Endodermal cell (in vitro differentiated cells): ENCODE measurements around the gene PKD2. TPM values are rescaled to one million over a fixed set of nuclear protein-coding genes. Genes with fewer than 3 reads are reported as not detected.

Experiments used
- DNase-seq: peaks from one replicate; pipeline ENCODE4 v3.0.0-alpha.2; 2017
- H3K27ac ChIP-seq: 2 replicates; pipeline ENCODE4 v1.5.1; 2013; ENCODE audit warnings: mild to moderate bottlenecking, low read depth, low read length, moderate library complexity
- H3K27me3 ChIP-seq: 2 replicates; pipeline ENCODE4 v1.6.1; 2013; ENCODE audit warnings: mild to moderate bottlenecking, low read length, moderate library complexity; ENCODE audit not compliant: insufficient read depth, control insufficient read depth, poor library complexity, severe bottlenecking
- H3K36me3 ChIP-seq: 2 replicates; pipeline ENCODE4 v1.7.0; 2013; ENCODE audit warnings: mild to moderate bottlenecking, low read length, moderate library complexity; ENCODE audit not compliant: control insufficient read depth, insufficient read depth
- H3K4me1 ChIP-seq: one replicate; pipeline ENCODE4 v1.7.0; 2013; ENCODE audit warnings: low read length; ENCODE audit not compliant: control insufficient read depth, insufficient read depth
- H3K4me3 ChIP-seq: 2 replicates; pipeline ENCODE4 v1.5.1; 2013; ENCODE audit warnings: mild to moderate bottlenecking, low read length, moderate library complexity
- H3K9ac ChIP-seq: 2 replicates; pipeline ENCODE4 v1.6.1; 2013; ENCODE audit warnings: mild to moderate bottlenecking, low read length, moderate library complexity; ENCODE audit not compliant: poor library complexity, severe bottlenecking; ENCODE audit errors: extremely low read depth
- H3K9me3 ChIP-seq: 2 replicates; pipeline ENCODE4 v1.6.1; 2013; ENCODE audit warnings: mild to moderate bottlenecking, low read length, moderate library complexity; ENCODE audit not compliant: control insufficient read depth
- H3K27ac Mint-ChIP-seq: 2 replicates; pipeline ENCODE4 v1.8.0; 2020; ENCODE audit warnings: mixed read lengths
- H3K27me3 Mint-ChIP-seq: 2 replicates; pipeline ENCODE4 v1.8.0; 2021; ENCODE audit warnings: mild to moderate bottlenecking, mixed read lengths; ENCODE audit not compliant: insufficient read depth
- H3K36me3 Mint-ChIP-seq: 2 replicates; pipeline ENCODE4 v1.8.0; 2020; ENCODE audit warnings: low read depth, mixed read lengths
- H3K4me1 Mint-ChIP-seq: 2 replicates; pipeline ENCODE4 v1.8.0; 2020; ENCODE audit warnings: mixed read lengths
- H3K4me3 Mint-ChIP-seq: 2 replicates; pipeline ENCODE4 v1.8.0; 2020; ENCODE audit warnings: mild to moderate bottlenecking, moderate library complexity, mixed read lengths
- H3K9me3 Mint-ChIP-seq: 2 replicates; pipeline ENCODE4 v1.8.0; 2020; ENCODE audit warnings: mild to moderate bottlenecking, mixed read lengths
- WGBS, 2 experiments: methylation state at CpG; one replicate each; pipeline versions ENCODE4 v1.1.5 to v1.1.7; 2013; ENCODE audit warnings: missing lambda C conversion rate in 2 of 2, mixed read lengths in 1 of 2; ENCODE audit not compliant: insufficient coverage in 1 of 2, insufficient read length in 1 of 2; 5-methylcytosine and 5-hydroxymethylcytosine counted together
- total RNA-seq, 2 donors: library from RNA; stranded (reverse); fragmentation: NEBNext Ultra II Directional in 1 of 2; extraction: Animal tissue kit (Norgen Biotek cat#: 25700) in 1 of 2; gene quantifications; 2 replicates in 1 of 2; 3 replicates in 1 of 2; pipeline ENCODE4 v1.2.1, GENCODE V29; 2021
- TF ChIP-seq, protein P1 (sequence below): fragments of 200-600 bp; sonication (generic); conservative IDR thresholded peaks from 2 replicates; pipeline ENCODE4 v1.5.0; 2021; ENCODE audit warnings: antibody characterized with exemption, mild to moderate bottlenecking

PKD2 gene
- total RNA-seq, 2 donors from 2014 or later: 31.4 to 34.2 TPM

DNA sequence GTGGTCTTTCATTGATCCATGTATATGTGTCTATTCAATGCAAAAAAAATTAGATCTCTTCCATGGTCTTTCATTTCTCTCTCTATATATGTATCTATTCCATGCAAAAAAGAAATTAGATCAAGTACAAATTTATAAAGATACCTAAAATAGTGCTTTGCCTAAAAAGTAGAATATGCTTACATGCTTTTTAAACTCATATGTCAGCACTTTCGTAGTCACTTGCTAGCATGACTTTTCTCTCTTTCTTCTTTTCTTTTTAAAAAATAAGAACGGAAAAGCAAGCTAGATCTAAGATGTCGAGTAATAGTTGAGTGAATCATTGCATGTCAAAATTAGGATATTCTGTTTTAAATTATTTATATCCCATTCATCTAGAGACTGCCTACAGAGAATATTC lies 50.9 kb downstream of the PKD2 start:
- peaks cover 60% of the 10 kb centered on the region for H3K36me3 ChIP-seq
- no peaks in the 10 kb centered on the region for H3K4me1 ChIP-seq
- 100% methylated on average over 1 of the region's 3 CpGs for WGBS, 2 experiments
- no peak overlapping the region for H3K27ac ChIP-seq
- H3K27me3 ChIP-seq: no peaks in the 10 kb centered on the region
- TF ChIP-seq, protein P1, sequence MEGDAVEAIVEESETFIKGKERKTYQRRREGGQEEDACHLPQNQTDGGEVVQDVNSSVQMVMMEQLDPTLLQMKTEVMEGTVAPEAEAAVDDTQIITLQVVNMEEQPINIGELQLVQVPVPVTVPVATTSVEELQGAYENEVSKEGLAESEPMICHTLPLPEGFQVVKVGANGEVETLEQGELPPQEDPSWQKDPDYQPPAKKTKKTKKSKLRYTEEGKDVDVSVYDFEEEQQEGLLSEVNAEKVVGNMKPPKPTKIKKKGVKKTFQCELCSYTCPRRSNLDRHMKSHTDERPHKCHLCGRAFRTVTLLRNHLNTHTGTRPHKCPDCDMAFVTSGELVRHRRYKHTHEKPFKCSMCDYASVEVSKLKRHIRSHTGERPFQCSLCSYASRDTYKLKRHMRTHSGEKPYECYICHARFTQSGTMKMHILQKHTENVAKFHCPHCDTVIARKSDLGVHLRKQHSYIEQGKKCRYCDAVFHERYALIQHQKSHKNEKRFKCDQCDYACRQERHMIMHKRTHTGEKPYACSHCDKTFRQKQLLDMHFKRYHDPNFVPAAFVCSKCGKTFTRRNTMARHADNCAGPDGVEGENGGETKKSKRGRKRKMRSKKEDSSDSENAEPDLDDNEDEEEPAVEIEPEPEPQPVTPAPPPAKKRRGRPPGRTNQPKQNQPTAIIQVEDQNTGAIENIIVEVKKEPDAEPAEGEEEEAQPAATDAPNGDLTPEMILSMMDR: no peak
- H3K27ac Mint-ChIP-seq: no peak overlapping the region
- H3K36me3 Mint-ChIP-seq: peaks cover 45% of the 10 kb centered on the region
- DNase-seq: no peak
- H3K9me3 Mint-ChIP-seq: no peaks in the 10 kb centered on the region
- H3K4me3 ChIP-seq: no peak overlapping the region
- H3K9ac ChIP-seq: no peak overlapping the region
- H3K4me3 Mint-ChIP-seq: no peak overlapping the region
- H3K4me1 Mint-ChIP-seq: no peaks in the 10 kb centered on the region
- no peaks in the 10 kb centered on the region for H3K27me3 Mint-ChIP-seq
- no peaks in the 10 kb centered on the region for H3K9me3 ChIP-seq

DNA sequence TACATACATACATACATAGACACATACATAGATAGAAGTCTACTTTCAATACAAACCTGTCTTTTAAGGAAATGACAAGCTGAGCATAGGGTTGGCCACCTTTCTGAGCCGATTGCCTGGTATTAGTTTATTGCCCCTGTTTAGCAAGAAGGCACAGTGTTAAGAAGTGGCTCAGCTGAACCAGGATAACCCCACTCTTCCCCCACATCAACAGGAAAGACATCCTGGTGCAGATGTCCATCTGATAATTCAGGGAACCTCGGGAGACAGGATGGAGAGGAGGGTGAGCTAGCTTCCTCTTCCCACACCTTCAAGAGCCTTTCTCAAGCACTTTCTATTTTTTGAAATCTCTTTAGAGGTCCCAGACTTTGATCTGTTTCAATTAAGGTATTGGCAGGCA lies 52.3 kb downstream of the PKD2 start:
- Histone ChIP-seq H3K9ac (no peak overlapping the region), H3K4me1 (no peaks in the 10 kb centered on the region), H3K9me3 (no peaks in the 10 kb centered on the region), H3K27ac (no peak overlapping the region), H3K4me3 (no peak overlapping the region), H3K36me3 (peaks cover 59% of the 10 kb centered on the region), H3K27me3 (no peaks in the 10 kb centered on the region)
- no peaks in the 10 kb centered on the region for H3K27me3 Mint-ChIP-seq
- WGBS, 2 experiments: 96% methylated on average over 2 of the region's 2 CpGs; no CpG with 5 or more reads in 1 of the 2 experiments
- DNase-seq: no peak
- no peak overlapping the region for H3K27ac Mint-ChIP-seq
- TF ChIP-seq, protein P1: no peak
- no peaks in the 10 kb centered on the region for H3K9me3 Mint-ChIP-seq
- H3K36me3 Mint-ChIP-seq: peaks cover 53% of the 10 kb centered on the region
- no peak overlapping the region for H3K4me3 Mint-ChIP-seq
- no peaks in the 10 kb centered on the region for H3K4me1 Mint-ChIP-seq

DNA sequence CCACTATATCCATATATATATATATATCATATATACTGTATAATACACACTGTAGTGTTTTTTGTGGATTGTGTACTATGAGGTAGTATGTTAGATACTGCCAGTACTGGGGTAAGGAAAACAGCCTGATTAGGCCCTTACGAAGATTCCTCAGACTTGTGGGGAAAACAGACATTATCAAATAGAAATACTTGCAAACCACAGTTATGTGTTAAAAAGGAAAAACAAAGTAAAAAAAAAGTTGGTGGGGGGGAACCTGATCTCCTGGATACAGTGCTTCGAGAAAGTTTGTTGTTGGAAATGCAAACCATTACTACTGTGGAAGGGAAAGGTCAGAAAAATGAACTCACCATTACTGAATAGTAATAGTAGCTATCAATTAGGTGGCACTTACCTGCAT lies 53.0 kb downstream of the PKD2 start:
- H3K27me3 Mint-ChIP-seq: no peaks in the 10 kb centered on the region
- no peak for DNase-seq
- TF ChIP-seq, protein P1: no peak
- no peak overlapping the region for H3K27ac ChIP-seq
- H3K9me3 ChIP-seq: no peaks in the 10 kb centered on the region
- no peaks in the 10 kb centered on the region for H3K4me1 Mint-ChIP-seq
- no peak overlapping the region for H3K4me3 ChIP-seq
- no peak overlapping the region for H3K27ac Mint-ChIP-seq
- H3K4me3 Mint-ChIP-seq: no peak overlapping the region
- H3K36me3 ChIP-seq: peaks cover 58% of the 10 kb centered on the region
- WGBS, 2 experiments: 89% methylated on average over 2 of the region's 2 CpGs; no CpG with 5 or more reads in 1 of the 2 experiments
- H3K36me3 Mint-ChIP-seq: peaks cover 54% of the 10 kb centered on the region
- no peak overlapping the region for H3K9ac ChIP-seq
- peaks cover 2% of the 10 kb centered on the region for H3K4me1 ChIP-seq
- no peaks in the 10 kb centered on the region for H3K27me3 ChIP-seq
- no peaks in the 10 kb centered on the region for H3K9me3 Mint-ChIP-seq
